SK-N-MC (cell line): Measurements from ENCODE around the gene ITSN2.

Experiments used
- EZH2 ChIP-seq: fragments of 200-600 bp; sonication (generic); IDR thresholded peaks from one replicate; pipeline ENCODE4 v1.6.1; 2017; ENCODE audit warnings: antibody characterized with exemption
- FOXP2 ChIP-seq: optimal IDR thresholded peaks from 2 replicates; pipeline ENCODE3; 2011; ENCODE audit warnings: mild to moderate bottlenecking, moderate library complexity; ENCODE audit not compliant: insufficient read depth; ENCODE audit errors: extremely low read length, control extremely low read depth

DNA sequence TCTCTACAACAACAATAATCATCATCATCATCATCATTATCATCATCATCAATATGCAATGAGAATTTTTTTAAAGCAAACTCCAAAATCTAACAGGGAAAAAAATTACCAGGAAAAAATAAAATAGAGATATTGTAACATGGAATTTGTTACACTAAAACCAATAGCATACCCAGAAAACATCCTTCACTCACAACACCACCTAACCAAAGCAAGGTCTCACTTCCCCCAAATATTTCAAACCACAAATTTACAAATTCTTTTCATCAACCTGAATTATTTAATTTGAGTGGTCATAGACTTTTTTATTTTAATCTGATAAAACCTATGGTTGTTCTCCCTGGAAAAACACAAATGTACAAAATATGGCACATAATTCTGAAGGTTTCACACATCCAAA lies 11.2 kb downstream of the ITSN2 start:
- TF ChIP-seq FOXP2 (no peak), EZH2 (no peak)
